WERI-Rb-1 (cell line): ENCODE data around the gene PARD3B.

Experiments used
- DNase-seq: peaks from one replicate; pipeline ENCODE4 v3.0.0-alpha.2; 2020
- H3K27ac ChIP-seq: fragments of 250-450 bp; sonication (Bioruptor Pico); 2 replicates; pipeline ENCODE4 v1.5.1; 2020; ENCODE audit warnings: mild to moderate bottlenecking, moderate library complexity
- H3K27me3 ChIP-seq: fragments of 250-450 bp; sonication (Bioruptor Pico); 2 replicates; pipeline ENCODE4 v1.5.1; 2021; ENCODE audit warnings: mild to moderate bottlenecking, low read depth, moderate library complexity; ENCODE audit not compliant: insufficient read depth, severe bottlenecking
- H3K36me3 ChIP-seq: fragments of 250-450 bp; sonication (Bioruptor Pico); 2 replicates; pipeline ENCODE4 v1.5.1; 2020; ENCODE audit warnings: mild to moderate bottlenecking, moderate library complexity
- H3K4me3 ChIP-seq: 2 replicates; pipeline ENCODE4 v1.5.1; 2011; ENCODE audit warnings: low read depth, mild to moderate bottlenecking, control low read depth, low read length
- H3K9me3 ChIP-seq: fragments of 250-450 bp; sonication (Bioruptor Pico); 2 replicates; pipeline ENCODE4 v1.5.1; 2021; ENCODE audit warnings: mild to moderate bottlenecking, moderate library complexity; ENCODE audit not compliant: severe bottlenecking
- CTCF ChIP-seq: IDR thresholded peaks from 2 replicates; pipeline ENCODE4 v1.5.1; 2011; ENCODE audit warnings: low read depth, mild to moderate bottlenecking, control low read depth, inconsistent platforms, low read length

The PARD3B gene

GRCh38 chr2:204885747-204886146, 340.5 kb downstream of the PARD3B start:
- Histone ChIP-seq H3K9me3 (no peaks in the 10 kb centered on the region), H3K27ac (no peak overlapping the region), H3K4me3 (no peak overlapping the region), H3K36me3 (no peaks in the 10 kb centered on the region), H3K27me3 (no peaks in the 10 kb centered on the region)
- peak; percentile 49; the same call in 1 of the 2 replicates for TF ChIP-seq CTCF
- peak; percentile 30 for DNase-seq

- no peaks in the 10 kb centered on the region for H3K27me3 ChIP-seq
- no peak for DNase-seq
- H3K27ac ChIP-seq = no peak overlapping the region
- TF ChIP-seq CTCF = no peak
- no peaks in the 10 kb centered on the region for H3K9me3 ChIP-seq
- no peaks in the 10 kb centered on the region for H3K36me3 ChIP-seq
- no peak overlapping the region for H3K4me3 ChIP-seq
Observed at GRCh38 chr2:204886713-204887112, 341.4 kb downstream of the PARD3B start.

- no peak overlapping the region for H3K4me3 ChIP-seq
- H3K27me3 ChIP-seq = no peaks in the 10 kb centered on the region
- no peaks in the 10 kb centered on the region for H3K36me3 ChIP-seq
- no peak overlapping the region for H3K27ac ChIP-seq
- DNase-seq = no peak
- no peaks in the 10 kb centered on the region for H3K9me3 ChIP-seq
- no peak for TF ChIP-seq CTCF
Observed at GRCh38 chr2:204888222-204888621, 342.9 kb downstream of the PARD3B start.

- no peak for DNase-seq
- TF ChIP-seq CTCF = no peak
Observed at GRCh38 chr2:204890680-204891079, 345.4 kb downstream of the PARD3B start.

GRCh38 chr2:204891739-204892138, 346.5 kb downstream of the PARD3B start:
- no peaks in the 10 kb centered on the region for H3K9me3 ChIP-seq

More at GRCh38 chr2:204890680-204891079, 345.4 kb downstream of the PARD3B start:
- H3K9me3 ChIP-seq = no peaks in the 10 kb centered on the region
- H3K36me3 ChIP-seq = no peaks in the 10 kb centered on the region
- no peak overlapping the region for H3K27ac ChIP-seq
- H3K27me3 ChIP-seq = no peaks in the 10 kb centered on the region
- H3K4me3 ChIP-seq = no peak overlapping the region

More at GRCh38 chr2:204891739-204892138, 346.5 kb downstream of the PARD3B start:
- TF ChIP-seq CTCF = no peak
- Histone ChIP-seq H3K27ac (no peak overlapping the region), H3K4me3 (no peak overlapping the region), H3K36me3 (no peaks in the 10 kb centered on the region), H3K27me3 (no peaks in the 10 kb centered on the region)
- no peak for DNase-seq
